GM21390 (cell line): ENCODE data around the gene FRMPD4.
"Not testable (repeated sequence)": the region's sequence is repeated elsewhere in the genome, so short reads cannot be mapped to it uniquely, and the experiment has no call there.

Experiments used
- ATAC-seq: cut with Tn5 transposase; IDR thresholded peaks from one replicate; pipeline ENCODE4 v1.9.1; 2021; ENCODE audit not compliant: unreplicated experiment

The FRMPD4 gene

GRCh38 chrX:12138361-12139313 is at the start of gene FRMPD4:
TSS of gene FRMPD4 (plus strand) at chrX:12138473. CDS start at chrX:12138972, 499 bp downstream.
- no peak for ATAC-seq

DNA sequence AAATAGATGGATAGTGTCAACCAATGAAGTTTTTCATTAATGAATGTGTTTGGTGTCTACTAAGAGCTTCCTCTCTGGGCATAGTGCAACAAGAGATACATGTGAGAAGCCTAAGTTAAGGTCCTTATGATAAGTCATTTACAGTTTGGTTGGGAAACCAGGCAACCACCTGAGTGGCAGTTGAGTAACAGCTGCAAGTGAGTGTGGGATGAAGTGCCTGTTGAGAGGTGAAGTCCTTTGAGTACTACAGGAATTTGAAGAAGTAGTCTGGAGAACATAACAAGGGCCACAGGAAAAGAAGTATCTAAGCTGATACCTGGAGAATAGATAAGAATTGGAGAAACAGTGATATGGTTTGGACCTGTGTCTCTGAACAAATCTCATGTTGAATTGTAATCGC is 48.5 kb upstream of the FRMPD4 start:
- no peak for ATAC-seq

GRCh38 chrX:12113321-12113720 is 25.0 kb upstream of the FRMPD4 start:
- ATAC-seq, result no peak

GRCh38 chrX:12115377-12115776 is 22.9 kb upstream of the FRMPD4 start:
- ATAC-seq, result no peak

DNA sequence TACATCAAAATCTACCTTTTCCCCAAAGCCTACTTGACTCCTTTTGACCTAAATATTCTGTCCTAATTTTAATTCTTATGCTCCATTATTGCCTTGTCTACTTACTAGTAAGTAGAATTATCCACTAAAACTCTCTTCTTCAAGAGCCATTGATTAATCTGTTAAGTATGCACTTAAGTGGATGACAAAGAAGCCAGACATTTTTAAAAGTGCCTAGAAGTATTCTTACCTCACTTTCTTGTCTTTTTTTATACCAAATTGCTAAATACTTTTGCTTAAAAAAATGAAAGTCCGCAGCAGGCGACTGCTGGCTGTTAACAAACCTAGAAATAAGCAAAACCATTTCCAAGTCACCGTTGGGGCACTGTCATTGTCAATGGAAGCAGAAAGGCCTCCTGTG is 20.1 kb upstream of the FRMPD4 start:
- ATAC-seq, result no peak

DNA sequence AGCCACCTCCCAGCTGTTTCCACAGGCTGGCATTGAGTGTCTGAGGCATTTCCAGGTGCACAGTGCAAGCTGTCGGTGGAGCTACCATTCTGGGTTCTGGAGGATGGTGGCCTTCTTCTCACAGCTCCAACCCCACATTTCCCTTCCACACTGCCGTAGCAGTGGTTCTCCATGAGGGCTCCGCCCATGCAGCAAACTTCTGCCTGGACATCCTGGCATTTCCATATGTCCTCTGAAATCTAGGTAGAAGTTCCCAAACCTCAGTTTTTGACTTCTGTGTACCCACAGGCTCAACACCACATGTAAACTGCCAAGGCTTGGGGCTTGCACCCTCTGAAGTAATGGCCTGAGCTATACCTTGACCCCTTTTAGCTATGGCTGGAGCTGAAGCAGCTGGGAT is 10.3 kb upstream of the FRMPD4 start:
- no peak for ATAC-seq

DNA sequence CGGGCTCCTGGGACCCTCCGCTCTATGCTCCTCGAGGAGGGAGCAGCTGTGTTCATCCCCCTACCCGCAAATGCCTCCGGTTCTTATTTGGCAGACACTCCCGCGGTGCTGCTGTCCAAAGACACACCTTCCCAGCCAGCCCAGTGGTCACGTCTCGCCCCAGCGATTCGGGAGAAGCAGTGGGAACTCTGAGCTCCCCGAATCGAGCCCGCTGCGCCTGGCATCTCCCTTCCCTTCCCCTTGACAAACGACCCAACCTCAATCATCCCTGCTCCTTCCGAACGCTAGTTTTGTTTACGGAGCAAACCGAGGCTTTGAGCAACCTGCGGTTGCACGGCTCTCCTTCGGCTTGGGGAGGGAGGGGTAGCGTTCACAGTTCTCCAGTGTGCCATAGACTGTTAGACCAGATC is 317 bp upstream of the FRMPD4 start:
- no peak for ATAC-seq

- no peak for ATAC-seq
Observed at GRCh38 chrX:12139934-12140611, 1.8 kb downstream of the FRMPD4 start.

GRCh38 chrX:12141511-12141910 is 3.2 kb downstream of the FRMPD4 start:
- ATAC-seq, result no peak

- no peak for ATAC-seq
Observed at GRCh38 chrX:12142661-12143060, 4.4 kb downstream of the FRMPD4 start.

GRCh38 chrX:12145402-12145801 is 7.1 kb downstream of the FRMPD4 start:
- ATAC-seq, result no peak

DNA sequence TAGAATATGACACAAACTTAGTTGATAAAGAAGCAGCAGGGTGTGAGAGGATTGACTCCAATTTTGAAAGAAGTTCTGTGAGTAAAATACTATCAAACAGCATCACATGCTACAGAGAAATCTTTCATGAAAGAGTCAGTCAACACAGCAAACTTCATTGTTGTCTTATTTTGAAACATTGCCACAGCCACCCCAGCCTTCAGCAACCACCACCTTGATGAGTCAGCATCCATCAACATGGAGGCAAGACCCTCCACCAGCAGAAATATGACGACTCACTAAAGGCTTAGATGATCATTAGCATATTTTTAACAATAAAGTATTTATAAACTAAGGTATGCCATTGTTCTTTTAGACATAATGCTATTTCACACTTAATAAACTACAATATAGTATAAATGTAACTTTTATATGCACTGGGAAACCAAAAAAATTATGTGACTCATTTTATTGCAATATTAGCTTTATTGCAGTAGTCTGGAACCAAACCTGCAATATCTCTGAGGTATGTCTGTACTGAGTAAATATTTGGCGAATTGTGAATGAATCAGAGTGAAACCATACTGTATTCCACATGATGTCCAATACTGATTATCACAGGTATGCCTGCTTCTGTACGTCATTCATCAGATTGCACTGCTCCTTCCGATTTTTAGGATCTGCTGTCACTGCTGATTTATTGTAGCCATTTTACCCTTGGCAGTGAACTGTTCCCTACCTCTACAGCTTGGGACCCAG is 11.6 kb downstream of the FRMPD4 start:
- no peak for ATAC-seq

DNA sequence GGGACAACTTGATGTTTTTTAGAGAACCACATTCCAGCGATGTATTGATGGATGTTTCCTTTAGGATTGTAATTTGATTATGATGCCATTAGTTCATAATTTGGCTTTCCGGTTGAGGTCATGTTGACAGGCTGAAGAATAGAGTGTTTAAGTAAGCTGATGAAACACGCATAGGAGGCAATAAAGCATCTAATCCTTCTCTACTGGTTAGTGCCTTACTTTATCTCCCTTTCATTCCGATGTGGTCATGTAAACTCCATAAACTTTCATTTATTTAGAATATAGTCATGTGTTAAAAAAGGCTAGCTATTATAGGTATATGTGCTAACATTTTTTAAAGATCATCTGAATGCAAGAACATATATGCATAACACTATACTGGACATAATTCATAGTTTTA is 15.0 kb downstream of the FRMPD4 start:
- ATAC-seq, result no peak

DNA sequence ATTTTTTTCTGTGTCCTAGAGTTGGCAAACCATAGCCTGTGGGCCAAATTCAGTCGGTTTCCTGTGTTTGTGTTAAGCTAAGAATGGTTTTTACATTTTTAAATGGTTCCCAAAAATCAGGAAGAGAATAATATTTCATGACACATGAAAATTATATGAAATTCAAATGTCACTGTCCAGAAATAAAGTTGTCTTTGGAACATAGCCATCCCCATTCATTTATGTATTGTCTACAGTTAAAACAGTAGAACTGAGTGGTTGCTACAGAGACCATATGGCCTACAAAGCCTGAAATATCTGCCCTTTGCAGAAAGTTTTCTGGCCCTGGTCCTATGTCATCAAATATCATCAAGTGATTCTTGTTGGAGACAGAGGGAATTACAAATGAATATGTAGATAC is 15.5 kb downstream of the FRMPD4 start:
- no peak for ATAC-seq

DNA sequence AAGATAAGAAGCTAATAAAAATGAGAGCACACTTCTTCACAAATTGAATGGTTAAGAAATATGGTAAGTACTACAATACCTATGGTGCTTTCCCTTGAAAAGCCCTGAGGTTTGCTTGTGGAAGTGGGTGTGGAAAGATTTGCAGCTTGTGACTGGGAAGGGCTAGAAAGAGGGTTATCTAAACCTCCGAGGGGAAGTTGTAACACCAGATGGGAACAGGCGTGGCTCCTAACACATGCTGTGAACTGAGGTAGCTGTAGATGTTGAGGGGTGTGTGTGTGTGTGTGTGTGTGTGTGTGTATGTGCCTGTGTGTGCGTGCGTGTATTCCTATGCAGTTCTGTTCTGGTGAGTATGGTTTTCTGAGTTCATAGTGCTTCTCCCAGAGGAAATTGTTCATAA is 21.5 kb downstream of the FRMPD4 start:
- ATAC-seq, result no peak

DNA sequence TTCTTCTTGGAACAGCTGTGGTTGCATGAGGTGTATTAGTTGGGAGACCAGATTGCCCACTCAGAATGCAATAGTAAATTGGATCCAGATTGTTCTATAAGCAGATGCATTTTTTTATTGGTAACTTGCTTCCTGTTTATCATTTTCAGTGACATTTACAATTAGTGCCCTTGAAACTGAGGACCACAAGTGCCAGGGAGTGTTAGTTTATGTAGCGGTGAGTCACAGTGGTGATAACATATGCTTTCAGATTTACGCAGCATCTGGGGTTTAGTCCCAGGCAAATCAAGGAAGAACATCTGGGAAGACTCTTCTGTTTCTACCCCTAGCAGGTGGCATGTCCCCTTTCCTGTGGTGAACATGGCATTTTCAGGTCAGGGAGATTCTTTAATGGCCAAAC is 24.1 kb downstream of the FRMPD4 start:
- no peak for ATAC-seq

- ATAC-seq, result not testable (repeated sequence)
Observed at GRCh38 chrX:12164180-12164579, 25.9 kb downstream of the FRMPD4 start.

GRCh38 chrX:12170755-12171154 is 32.5 kb downstream of the FRMPD4 start:
- ATAC-seq, result no peak

- no peak for ATAC-seq
Observed at GRCh38 chrX:12174358-12174757, 36.1 kb downstream of the FRMPD4 start.

DNA sequence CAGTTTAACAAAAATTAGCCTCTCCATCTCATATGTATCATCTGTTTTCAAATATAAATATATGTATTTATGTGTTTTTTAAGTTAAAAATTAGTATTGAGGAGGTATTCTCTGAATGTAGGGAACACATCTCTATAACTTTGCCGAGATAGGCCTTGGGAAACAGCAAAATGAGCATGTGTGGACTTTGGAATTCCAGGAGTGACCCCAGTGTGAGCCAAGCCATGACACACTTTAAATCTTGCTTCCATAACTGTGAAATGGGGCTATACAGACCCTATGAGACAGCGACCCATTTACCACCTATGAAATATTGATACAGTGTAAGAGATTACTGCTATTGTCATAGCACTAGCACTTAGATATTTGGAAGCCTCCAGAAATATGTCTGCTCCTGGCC is 58.8 kb downstream of the FRMPD4 start:
- ATAC-seq, result no peak

DNA sequence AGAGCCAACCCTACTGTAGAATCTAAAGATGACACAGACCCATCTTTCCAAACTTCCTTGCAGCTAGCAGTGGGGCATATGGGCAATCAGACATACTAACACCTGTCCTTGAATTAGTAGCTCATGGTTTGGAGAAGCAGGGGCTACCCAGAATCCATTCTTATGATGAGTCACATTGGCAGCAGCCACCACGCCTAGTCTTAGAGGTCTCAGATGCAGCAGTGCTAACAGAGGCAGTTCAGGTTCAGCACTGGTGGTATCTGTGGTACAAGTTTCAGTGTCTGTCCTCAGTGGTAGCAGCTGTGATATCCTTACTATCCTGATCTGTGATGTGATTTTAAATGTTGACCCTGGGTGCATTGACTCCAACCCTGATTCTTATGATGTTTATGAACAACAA is 68.1 kb downstream of the FRMPD4 start:
- no peak for ATAC-seq
